Cardiac muscle cell (in vitro differentiated cells and primary cell): ENCODE results near the gene HSD17B11. TPM values are rescaled to one million over a fixed set of nuclear protein-coding genes. Genes with fewer than 3 reads are reported as not detected.
"Not testable (repeated sequence)": the region's sequence is repeated elsewhere in the genome, so short reads cannot be mapped to it uniquely, and the experiment has no call there.

ENCODE experiments used
- DNase-seq, 2 donors: peaks; one replicate each; pipeline versions ENCODE4 v3.0.0 to v3.0.0-alpha.2; 2010 to 2017; ENCODE audit warnings: low read depth in 1 of 2, low spot score in 1 of 2
- H3K27ac ChIP-seq: fragments of 200-600 bp; sonication (generic); 2 replicates; pipeline ENCODE4 v1.5.1; 2016
- H3K27me3 ChIP-seq: fragments of 200-600 bp; sonication (generic); 2 replicates; pipeline ENCODE4 v1.6.0; 2016; ENCODE audit warnings: control low read depth
- H3K36me3 ChIP-seq: fragments of 200-600 bp; sonication (generic); 2 replicates; pipeline ENCODE4 v1.5.1; 2016; ENCODE audit warnings: control low read depth
- H3K4me1 ChIP-seq: fragments of 200-600 bp; sonication (generic); 2 replicates; pipeline ENCODE4 v1.8.1; 2017; ENCODE audit warnings: low read depth, mild to moderate bottlenecking, mixed run types
- H3K4me3 ChIP-seq: fragments of 200-600 bp; sonication (generic); 2 replicates; pipeline ENCODE4 v1.5.1; 2016; ENCODE audit warnings: mild to moderate bottlenecking
- H3K9me3 ChIP-seq: fragments of 200-600 bp; sonication (generic); 2 replicates; pipeline ENCODE4 v1.5.1; 2017; ENCODE audit warnings: low read depth, mild to moderate bottlenecking, control low read depth
- polyA plus RNA-seq: library from polyadenylated mRNA; unstranded; fragments of >200 nt; fragmentation: Nextera tagmentation; extraction: Ambion mirVana; gene quantifications from 2 replicates; pipeline ENCODE4 v1.2.1, GENCODE V29; 2016
- total RNA-seq: library from RNA; depleted of rRNA; stranded (reverse); fragments of >200 nt; gene quantifications from 2 replicates; pipeline ENCODE4 v1.2.3, GENCODE V29; 2016
- TF ChIP-seq, protein P1 (sequence below): IDR thresholded peaks from 2 replicates; pipeline ENCODE4 v1.5.1; 2012; ENCODE audit warnings: low read depth, mild to moderate bottlenecking, low read length

Gene HSD17B11
- total and polyA plus RNA-seq, 2 experiments from 2014 or later = 17.4 to 18.9 TPM

DNA sequence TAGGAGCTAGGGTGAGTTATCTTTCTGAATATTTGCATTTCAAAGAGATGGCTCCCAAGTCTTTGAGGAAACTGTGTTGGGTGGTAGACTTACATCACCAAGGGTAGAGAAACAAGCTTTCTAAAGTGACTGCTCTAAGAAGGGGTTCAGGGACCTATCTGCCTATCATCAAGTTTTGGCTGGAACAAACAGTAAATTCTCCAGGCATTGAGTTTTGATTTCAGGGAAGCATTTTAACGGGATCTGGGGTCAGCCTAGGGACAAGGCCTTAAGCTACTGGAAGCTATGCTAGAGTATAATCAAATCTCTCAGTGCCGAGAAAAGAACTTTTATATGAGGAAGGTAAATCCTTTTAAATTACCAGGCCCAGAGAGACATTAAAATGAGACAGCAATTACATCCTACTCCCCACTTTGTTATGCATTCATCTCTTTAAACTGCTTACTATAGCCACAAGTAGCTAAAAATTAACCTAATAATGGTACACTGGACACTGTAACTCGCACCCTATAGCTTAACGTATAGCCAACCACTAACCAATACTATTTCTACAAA is 29.4 kb upstream of the HSD17B11 start:
- TF ChIP-seq, protein P1, sequence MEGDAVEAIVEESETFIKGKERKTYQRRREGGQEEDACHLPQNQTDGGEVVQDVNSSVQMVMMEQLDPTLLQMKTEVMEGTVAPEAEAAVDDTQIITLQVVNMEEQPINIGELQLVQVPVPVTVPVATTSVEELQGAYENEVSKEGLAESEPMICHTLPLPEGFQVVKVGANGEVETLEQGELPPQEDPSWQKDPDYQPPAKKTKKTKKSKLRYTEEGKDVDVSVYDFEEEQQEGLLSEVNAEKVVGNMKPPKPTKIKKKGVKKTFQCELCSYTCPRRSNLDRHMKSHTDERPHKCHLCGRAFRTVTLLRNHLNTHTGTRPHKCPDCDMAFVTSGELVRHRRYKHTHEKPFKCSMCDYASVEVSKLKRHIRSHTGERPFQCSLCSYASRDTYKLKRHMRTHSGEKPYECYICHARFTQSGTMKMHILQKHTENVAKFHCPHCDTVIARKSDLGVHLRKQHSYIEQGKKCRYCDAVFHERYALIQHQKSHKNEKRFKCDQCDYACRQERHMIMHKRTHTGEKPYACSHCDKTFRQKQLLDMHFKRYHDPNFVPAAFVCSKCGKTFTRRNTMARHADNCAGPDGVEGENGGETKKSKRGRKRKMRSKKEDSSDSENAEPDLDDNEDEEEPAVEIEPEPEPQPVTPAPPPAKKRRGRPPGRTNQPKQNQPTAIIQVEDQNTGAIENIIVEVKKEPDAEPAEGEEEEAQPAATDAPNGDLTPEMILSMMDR = no peak
- no peak overlapping the region for H3K4me3 ChIP-seq
- no peaks in the 10 kb centered on the region for H3K27me3 ChIP-seq
- DNase-seq = no peak
- H3K9me3 ChIP-seq = no peaks in the 10 kb centered on the region
- H3K4me1 ChIP-seq = peaks cover 10% of the 10 kb centered on the region
- H3K27ac ChIP-seq = no peak overlapping the region
- no peaks in the 10 kb centered on the region for H3K36me3 ChIP-seq

DNA sequence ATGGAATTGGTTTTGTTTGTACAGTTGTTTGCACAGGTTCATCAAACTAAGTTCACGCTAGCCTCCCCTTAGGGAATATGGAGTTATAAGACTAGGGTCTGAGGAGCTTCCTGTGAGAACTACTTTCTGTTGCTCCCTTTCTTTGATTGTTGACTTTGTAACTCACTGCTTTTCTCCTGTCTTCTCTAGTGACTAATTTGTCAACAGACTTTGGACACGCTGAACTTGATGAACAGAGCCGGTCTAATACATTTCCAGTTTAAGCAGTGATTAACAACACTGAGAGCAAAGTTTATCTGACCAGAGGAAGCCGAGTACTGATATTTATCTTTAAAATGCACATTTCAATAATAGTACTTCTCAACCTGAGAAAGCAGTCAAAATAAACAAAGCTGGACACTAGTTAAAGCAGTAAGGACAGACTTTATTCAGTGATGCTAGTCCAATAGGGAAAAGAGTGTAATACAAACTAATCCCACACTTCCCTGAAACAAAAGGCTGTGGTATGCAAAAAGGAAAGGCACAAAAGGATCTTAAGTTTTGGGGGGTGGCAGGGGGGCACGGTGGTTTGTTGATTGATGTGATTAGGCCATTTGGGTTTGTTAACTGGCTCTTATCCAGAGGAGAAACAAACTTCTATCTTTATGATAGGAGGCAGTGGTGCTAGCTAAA is 28.7 kb upstream of the HSD17B11 start:
- TF ChIP-seq, protein P1 = no peak
- H3K27me3 ChIP-seq = no peaks in the 10 kb centered on the region
- H3K4me1 ChIP-seq = peaks cover 10% of the 10 kb centered on the region
- no peak overlapping the region for H3K4me3 ChIP-seq
- H3K9me3 ChIP-seq = no peaks in the 10 kb centered on the region
- H3K27ac ChIP-seq = no peak overlapping the region
- DNase-seq = no peak
- no peaks in the 10 kb centered on the region for H3K36me3 ChIP-seq

DNA sequence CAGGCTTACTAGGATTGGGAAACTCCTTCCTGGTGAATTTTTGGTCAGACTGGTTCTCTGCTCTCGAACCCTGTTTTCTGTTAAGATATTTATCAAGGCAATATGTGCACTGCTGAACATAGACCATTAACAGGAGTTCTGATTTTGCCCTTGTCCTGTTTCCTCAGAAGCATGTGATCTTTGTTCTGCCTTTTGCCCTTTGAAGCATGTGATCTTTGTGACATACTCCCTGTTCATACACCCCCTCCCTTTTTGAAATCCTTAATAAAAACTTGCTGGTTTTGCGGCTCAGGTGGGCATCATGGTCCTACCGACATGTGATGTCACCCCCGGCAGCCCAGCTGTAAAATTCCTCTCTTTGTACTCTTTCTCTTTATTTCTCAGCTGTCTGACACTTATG is 27.4 kb upstream of the HSD17B11 start:
- not testable (repeated sequence) for H3K4me1 ChIP-seq, H3K27me3 ChIP-seq, H3K9me3 ChIP-seq, DNase-seq, H3K36me3 ChIP-seq, H3K4me3 ChIP-seq, H3K27ac ChIP-seq

DNA sequence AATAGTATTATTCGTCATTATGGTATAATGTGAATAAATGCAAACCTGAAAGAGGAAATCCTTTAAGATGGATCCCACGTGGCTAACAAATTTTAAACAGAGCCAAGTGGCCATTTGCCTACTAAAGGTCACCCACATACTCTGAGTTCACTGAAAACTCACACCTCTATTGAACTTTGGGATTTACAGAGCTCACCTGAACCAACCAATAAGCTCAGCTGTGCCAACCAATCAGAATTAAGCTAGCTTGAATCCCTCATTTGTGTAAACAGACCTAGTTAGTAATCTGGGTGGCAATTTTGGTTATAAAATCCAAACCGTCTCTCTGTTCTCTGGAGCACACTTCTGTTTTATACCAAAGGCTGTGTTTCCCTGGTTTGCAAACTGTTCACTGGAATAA is 26.0 kb upstream of the HSD17B11 start:
- TF ChIP-seq, protein P1 = no peak
- DNase-seq = no peak
- H3K9me3 ChIP-seq = no peaks in the 10 kb centered on the region
- no peaks in the 10 kb centered on the region for H3K36me3 ChIP-seq
- H3K4me3 ChIP-seq = no peak overlapping the region
- H3K27me3 ChIP-seq = no peaks in the 10 kb centered on the region
- no peak overlapping the region for H3K27ac ChIP-seq
- no peaks in the 10 kb centered on the region for H3K4me1 ChIP-seq

DNA sequence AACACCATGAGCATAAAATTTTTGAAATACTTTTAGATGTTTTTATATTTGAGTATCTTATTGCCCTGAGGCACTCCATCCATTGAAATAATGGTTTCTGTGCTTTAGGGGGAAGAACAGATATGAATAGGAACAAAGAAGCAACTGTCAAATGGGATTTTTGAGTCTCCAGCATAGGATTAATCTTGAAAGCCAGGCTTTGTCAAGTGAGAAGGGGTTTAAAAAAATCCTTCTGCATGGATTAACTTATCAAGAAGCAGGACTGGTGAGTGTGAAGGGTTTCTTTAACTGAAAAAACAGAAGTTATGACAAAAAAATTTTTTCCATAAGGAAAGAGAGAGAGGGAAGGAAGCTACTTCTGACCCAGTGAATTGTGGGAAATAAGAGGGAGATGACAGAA is 23.8 kb upstream of the HSD17B11 start:
- H3K27ac ChIP-seq = no peak overlapping the region
- no peak overlapping the region for H3K4me3 ChIP-seq
- no peak for DNase-seq
- no peaks in the 10 kb centered on the region for H3K9me3 ChIP-seq
- H3K27me3 ChIP-seq = no peaks in the 10 kb centered on the region
- peaks cover 4% of the 10 kb centered on the region for H3K4me1 ChIP-seq
- no peaks in the 10 kb centered on the region for H3K36me3 ChIP-seq
- TF ChIP-seq, protein P1 = no peak

DNA sequence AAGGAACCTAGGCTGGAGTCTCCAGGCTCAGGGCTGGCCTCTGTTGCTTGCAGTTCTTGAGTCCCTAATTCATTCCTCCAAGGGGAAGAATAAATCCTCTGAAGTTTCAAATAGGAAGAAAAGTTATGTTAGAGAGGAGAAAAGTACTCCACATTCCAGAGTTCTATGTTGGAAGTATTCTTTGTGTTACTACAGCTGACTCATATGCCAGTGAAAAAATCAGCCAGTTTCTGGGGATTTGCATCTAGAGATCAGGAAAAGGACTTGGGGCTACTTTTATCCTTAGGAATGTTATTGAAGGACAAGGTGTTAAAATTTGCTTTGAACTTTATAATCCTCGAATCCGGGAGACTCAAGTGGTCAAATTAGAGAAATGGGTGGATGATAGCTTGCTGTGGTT is 19.7 kb upstream of the HSD17B11 start:
- no peaks in the 10 kb centered on the region for H3K27me3 ChIP-seq
- no peaks in the 10 kb centered on the region for H3K9me3 ChIP-seq
- DNase-seq = no peak
- no peaks in the 10 kb centered on the region for H3K36me3 ChIP-seq
- TF ChIP-seq, protein P1 = no peak
- H3K4me1 ChIP-seq = peaks cover 4% of the 10 kb centered on the region
- no peak overlapping the region for H3K27ac ChIP-seq
- no peak overlapping the region for H3K4me3 ChIP-seq
